GM10847 (cell line): ENCODE results near the gene KLHL42.

ENCODE experiments used
- POLR2A ChIP-seq: IDR thresholded peaks from 2 replicates; pipeline ENCODE4 v1.6.1; 2011; ENCODE audit not compliant: insufficient read length; ENCODE audit errors: extremely low read depth

The KLHL42 gene

GRCh38 chr12:27772328-27773049, 7.5 kb upstream of the KLHL42 start:
- TF ChIP-seq POLR2A = no peak

- TF ChIP-seq POLR2A = no peak
Observed at GRCh38 chr12:27777141-27777540, 2.9 kb upstream of the KLHL42 start.

GRCh38 chr12:27778206-27778605, 1.8 kb upstream of the KLHL42 start:
- no peak for TF ChIP-seq POLR2A

GRCh38 chr12:27779416-27779919, 565 bp upstream of the KLHL42 start:
- no peak for TF ChIP-seq POLR2A

GRCh38 chr12:27780612-27781408, 777 bp downstream of the KLHL42 start:
- no peak for TF ChIP-seq POLR2A

GRCh38 chr12:27781680-27782079, 1.6 kb downstream of the KLHL42 start:
- no peak for TF ChIP-seq POLR2A

- TF ChIP-seq POLR2A = no peak
Observed at GRCh38 chr12:27782481-27782880, 2.4 kb downstream of the KLHL42 start.

GRCh38 chr12:27785882-27786570, 6.0 kb downstream of the KLHL42 start:
- no peak for TF ChIP-seq POLR2A

- TF ChIP-seq POLR2A = no peak
Observed at GRCh38 chr12:27787559-27787958, 7.5 kb downstream of the KLHL42 start.

GRCh38 chr12:27790179-27790578, 10.1 kb downstream of the KLHL42 start:
- TF ChIP-seq POLR2A = no peak

GRCh38 chr12:27794818-27795584, 15.0 kb downstream of the KLHL42 start:
- no peak for TF ChIP-seq POLR2A

GRCh38 chr12:27796128-27796527, 16.1 kb downstream of the KLHL42 start:
- TF ChIP-seq POLR2A = no peak

- TF ChIP-seq POLR2A = no peak
Observed at GRCh38 chr12:27797301-27798025, 17.4 kb downstream of the KLHL42 start.

GRCh38 chr12:27800819-27801218, 20.8 kb downstream of the KLHL42 start:
- no peak for TF ChIP-seq POLR2A
